Measurements from ENCODE around the gene NELL1.

The NELL1 gene

GRCh38 chr11:21489416-21490115, 820.2 kb downstream of the NELL1 start:
- no peak for DNase-seq (ENCODE audit: low read depth)

DNA sequence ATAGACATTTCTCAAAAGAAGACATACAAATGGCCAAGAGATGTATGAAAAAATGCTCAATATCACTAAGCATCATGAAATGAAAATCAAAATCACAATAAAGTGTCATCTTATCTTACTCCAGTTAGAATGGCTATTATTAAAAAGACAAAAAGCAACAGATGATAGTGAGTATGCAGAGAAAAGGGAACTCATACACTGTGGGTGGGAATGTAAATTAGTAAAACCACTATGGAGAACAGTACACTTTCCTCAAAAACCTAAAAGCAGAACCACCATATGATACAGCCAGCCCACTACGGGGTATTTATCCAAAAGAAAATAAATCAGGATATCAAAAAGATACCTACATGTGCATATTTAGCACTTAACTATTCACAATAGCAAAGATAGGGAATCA, 823.5 kb downstream of the NELL1 start:
- no peak for DNase-seq (ENCODE audit: low read depth)

DNA sequence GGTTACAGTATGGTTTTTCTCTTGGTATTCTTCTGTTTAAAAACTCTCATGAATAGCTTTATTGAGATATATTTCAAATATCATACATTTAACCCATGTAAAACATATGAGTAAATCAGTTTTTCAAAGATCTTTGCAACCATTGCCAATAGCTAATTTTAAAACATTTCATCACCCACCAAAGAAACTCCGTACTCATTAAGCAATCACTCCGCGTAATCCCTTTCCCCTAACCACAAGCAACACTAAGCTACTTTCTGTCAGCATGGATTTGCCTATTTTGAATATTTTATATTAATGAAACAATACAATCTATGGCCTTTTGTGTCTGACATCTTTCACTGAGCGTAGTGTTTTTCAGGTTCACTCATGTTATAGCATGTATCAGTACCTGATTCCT, 825.6 kb downstream of the NELL1 start:
- DNase-seq (ENCODE audit: low read depth): no peak

DNA sequence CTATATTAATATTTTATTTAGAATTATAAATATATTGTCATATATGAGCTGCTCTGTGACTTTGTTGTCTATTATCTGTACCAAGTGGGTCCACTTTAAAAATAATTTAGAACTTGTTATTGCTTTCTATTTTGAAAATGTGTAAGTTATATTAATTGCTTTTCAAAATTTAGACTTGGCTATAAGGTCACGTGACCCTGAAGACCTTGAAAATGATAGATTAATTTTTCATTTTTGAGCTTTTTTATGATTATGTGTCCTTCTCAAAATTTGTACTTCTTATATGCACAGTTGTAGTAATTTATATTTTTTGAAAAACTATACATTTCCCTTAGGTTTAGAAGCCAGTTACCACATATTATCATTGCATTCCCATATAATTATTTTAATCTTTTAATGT, 826.5 kb downstream of the NELL1 start:
- no peak for DNase-seq (ENCODE audit: low read depth)

DNA sequence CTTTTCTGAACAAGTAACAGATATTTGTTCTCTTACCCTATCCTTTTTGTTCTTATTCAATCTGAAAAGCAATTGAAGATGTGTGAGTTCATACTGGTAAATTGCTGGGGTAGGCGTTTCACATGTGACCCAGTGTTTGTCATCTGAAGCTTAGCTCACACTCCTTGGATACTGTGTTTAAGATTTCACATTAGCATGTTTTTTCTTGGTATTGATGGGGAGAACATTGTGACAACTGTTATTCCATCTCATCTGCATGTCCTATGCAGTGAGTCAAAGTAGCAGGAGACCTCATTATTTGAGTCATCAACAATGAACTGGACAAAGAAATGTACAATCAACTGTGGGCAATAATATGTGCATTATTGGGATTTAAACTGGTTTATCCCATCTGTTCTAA, 831.9 kb downstream of the NELL1 start:
- DNase-seq (ENCODE audit: low read depth): no peak

- DNase-seq (ENCODE audit: low read depth): no peak
Observed at GRCh38 chr11:21505070-21505469, 835.7 kb downstream of the NELL1 start.

- DNase-seq (ENCODE audit: low read depth): no peak
Observed at GRCh38 chr11:21511835-21512440, 842.6 kb downstream of the NELL1 start.

GRCh38 chr11:21514316-21514715, 844.9 kb downstream of the NELL1 start:
- no peak for DNase-seq (ENCODE audit: low read depth)

DNA sequence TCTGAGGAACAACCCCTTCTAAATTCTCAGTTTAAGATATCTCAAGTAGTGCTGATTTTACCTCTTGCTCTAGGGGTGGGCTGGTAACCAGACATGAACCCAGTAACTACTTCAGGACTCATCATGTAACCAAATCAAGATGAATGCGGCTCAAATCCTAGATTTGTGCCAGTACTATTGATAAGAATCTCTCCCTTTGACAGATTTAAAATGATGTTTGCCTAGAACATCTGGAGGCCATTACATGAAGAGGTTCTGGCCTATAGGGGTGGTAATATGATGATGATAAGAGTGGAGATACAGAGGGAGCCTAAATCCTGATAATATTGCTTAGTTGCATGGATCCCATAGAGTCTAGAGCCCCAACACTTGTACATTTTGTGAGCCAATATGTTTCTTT, 850.9 kb downstream of the NELL1 start:
- no peak for DNase-seq (ENCODE audit: low read depth)

DNA sequence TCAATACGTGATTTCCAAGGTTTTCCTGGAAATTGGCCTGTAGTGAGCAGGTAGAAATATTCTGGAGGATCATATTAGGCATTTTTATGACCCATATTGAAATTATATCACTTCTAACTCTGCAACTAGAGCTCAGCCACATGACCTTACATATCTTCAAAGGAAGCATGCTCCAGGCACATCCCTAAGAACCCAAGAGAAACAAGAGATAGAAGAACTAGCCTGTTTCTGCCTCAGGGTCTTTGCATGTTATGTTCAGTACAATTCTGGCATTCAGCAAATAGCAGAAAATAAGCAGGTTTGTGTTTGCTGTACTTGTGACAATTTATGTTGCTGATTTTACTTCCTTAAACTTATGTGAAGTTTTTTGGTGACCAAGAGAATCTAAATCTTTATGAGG, 859.8 kb downstream of the NELL1 start:
- no peak for DNase-seq (ENCODE audit: low read depth)

DNA sequence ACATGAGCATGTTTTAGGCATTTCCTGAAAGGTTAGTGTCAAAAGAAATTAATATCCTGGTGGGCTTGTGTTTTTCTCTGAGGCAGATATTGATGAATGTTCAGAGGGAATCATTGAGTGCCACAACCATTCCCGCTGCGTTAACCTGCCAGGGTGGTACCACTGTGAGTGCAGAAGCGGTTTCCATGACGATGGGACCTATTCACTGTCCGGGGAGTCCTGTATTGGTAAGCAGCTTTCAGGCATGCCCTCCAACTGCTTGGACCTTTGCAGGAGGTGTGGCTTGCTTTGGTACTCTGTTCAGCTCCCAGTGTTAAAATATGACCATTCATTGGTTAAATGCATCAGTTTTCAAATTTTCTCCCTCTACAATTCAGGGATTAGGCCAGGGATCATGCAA, 864.9 kb downstream of the NELL1 start:
- no peak for DNase-seq (ENCODE audit: low read depth)

GRCh38 chr11:21537980-21538379, 868.6 kb downstream of the NELL1 start:
- DNase-seq (ENCODE audit: low read depth): no peak

- no peak for DNase-seq (ENCODE audit: low read depth)
Observed at GRCh38 chr11:21541187-21541751, 871.9 kb downstream of the NELL1 start.

GRCh38 chr11:21543901-21544300, 874.5 kb downstream of the NELL1 start:
- DNase-seq (ENCODE audit: low read depth): no peak

DNA sequence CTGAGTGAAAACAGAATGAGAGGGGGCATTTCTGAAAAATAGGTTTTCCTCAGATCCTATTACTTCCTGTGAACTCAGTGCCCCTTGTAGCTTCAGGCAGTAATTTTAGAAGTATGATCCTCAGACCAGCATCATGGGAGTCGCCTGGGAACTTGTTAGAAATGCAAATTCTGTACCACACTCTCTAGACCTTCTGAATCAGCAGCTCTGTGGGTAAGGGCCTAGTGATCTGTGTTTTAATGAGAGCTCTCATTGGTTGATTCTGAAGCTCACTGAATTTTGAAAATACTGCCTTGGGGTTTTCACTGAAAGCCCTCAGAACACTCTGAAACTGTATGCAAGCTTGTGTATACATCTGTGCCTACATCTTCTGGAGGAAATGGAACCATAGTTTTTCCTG, 876.3 kb downstream of the NELL1 start:
- no peak for DNase-seq (ENCODE audit: low read depth)

DNA sequence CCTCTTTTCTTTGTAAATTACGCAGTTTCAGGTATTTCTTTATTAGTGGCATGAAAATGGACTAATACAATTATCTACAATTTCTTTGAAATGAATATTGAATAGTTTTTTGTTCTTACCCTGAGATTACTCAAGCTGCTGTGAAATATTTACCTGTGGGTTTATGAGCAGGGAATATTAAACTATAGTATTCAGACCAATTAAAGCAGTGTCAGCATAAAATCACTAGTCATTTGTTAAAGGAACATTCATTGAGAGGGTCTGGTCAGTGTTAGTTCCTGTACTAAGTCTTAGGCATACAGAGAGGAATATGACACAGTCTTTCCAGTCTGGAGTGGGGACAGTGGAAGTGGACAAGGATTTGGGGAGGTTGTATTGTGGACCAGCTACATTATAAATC, 877.3 kb downstream of the NELL1 start:
- no peak for DNase-seq (ENCODE audit: low read depth)

DNA sequence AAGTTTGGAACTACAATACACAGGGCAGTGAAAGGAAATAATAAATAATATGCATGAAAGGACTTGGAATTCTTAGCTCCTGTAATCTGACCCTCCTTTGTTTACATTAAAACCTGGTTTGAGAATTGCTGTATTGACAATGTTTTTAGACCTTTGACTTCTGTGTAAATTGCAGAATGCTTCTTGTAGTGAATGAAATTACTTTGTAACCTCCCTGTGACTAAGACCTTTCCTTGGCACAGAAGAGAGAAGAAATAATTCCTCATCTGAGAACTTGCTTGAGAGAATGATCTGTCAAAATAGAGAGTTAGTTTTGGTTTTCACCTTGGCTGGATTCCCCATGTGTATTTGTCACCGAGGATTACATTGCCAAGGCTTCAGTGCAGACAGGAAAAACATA, 883.5 kb downstream of the NELL1 start:
- no peak for DNase-seq (ENCODE audit: low read depth)

DNA sequence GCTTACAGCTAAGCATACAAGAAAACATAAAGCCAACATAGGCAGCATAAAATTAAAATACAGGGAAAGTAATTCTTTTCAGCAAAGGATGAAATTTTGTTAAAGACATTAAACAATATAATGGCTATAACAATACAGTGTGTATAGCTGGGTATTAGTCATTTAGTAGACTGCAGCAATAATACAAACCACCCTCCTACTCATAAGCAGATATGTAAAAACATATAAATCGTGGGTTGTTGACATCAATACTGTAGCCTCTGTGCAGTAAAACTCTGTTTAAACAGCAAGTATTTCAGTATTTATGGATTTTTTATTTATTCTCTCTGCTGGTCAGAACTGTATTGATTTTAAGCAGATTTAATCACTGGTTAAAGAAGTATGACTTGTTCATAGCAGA, 884.4 kb downstream of the NELL1 start:
- no peak for DNase-seq (ENCODE audit: low read depth)

DNA sequence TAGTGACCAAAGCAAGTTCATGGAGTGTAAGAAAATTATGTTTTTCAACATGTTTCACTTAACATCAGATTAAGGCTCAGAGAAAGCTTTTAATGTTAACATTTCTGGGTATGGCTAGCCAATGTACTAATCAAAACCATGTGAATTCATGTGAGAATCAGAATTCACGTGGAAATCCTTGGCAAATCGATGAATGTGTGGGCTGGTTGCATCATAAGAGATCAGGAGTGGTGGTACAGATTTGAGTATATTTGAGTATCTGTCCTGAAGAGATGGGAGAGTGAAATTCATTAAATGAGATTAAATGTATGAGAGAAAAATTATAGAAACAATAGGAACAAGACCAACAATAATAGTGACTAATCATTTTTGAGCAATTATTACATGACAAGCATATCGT, 884.9 kb downstream of the NELL1 start:
- DNase-seq (ENCODE audit: low read depth): no peak

- DNase-seq (ENCODE audit: low read depth): no peak
Observed at GRCh38 chr11:21556926-21557325, 887.5 kb downstream of the NELL1 start.

- no peak for DNase-seq (ENCODE audit: low read depth)
Observed at GRCh38 chr11:21560466-21560975, 891.1 kb downstream of the NELL1 start.

- DNase-seq (ENCODE audit: low read depth): no peak
Observed at GRCh38 chr11:21561581-21561980, 892.2 kb downstream of the NELL1 start.

DNA sequence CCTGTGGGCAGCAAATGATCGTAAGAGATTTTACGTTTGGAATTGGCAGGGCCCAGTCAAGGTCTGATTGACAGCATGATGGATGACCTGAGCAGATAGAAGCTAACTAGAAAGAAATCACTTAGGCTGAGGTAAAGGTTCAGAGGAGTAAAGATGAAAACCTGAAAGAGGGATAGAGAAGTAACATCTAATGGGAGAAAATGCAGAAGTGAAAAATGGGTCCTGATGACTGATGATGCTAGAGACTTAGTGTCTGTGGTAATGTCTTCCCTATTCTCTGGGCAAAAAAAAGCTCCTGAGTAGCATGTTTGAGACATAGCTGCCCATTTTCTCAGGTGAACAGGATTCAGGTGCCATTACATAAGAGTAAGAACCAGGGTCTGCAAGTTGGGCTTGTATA, 894.7 kb downstream of the NELL1 start:
- no peak for DNase-seq (ENCODE audit: low read depth)
